H1 (cell line): Measurements from ENCODE around the gene RTP2. TPM values are rescaled to one million over a fixed set of nuclear protein-coding genes. Genes with fewer than 3 reads are reported as not detected.

Source experiments
- POU5F1 ChIP-seq: IDR thresholded peaks from 2 replicates; pipeline ENCODE4 v1.6.1; 2011; ENCODE audit warnings: low read depth, mild to moderate bottlenecking, low read length, moderate library complexity
- polyA plus RNA-seq, 7 experiments: library from polyadenylated mRNA; depleted of rRNA in 3 of 7; stranded (reverse) in 5 of 7; unstranded in 2 of 7; fragments of >200 nt in 5 of 7; fragments of 200-250 nt in 2 of 7; gene quantifications; 1 replicate in 5 of 7; 2 replicates in 1 of 7; 4 replicates in 1 of 7; pipeline versions ENCODE4 v1.2.1 to v1.2.3, GENCODE V29; 2011 to 2013; ENCODE audit warnings: missing spikeins in 2 of 7, mixed read lengths in 2 of 7
- total RNA-seq: library from RNA; stranded (reverse); fragmentation: NEBNext Ultra II Directional; extraction: Animal tissue kit (Norgen Biotek cat#: 25700); gene quantifications from 2 replicates; pipeline ENCODE4 v1.2.1, GENCODE V29; 2021
- TF ChIP-seq, protein P1 (sequence below): IDR thresholded peaks from 2 replicates; pipeline ENCODE4 v1.6.1; 2011; ENCODE audit warnings: low read depth, mild to moderate bottlenecking, low read length; ENCODE audit not compliant: insufficient read depth
- TF ChIP-seq, protein P2 (sequence below): fragments of 300-600 bp; sonication (generic); IDR thresholded peaks from 2 replicates; pipeline ENCODE4 v1.7.1; 2012; ENCODE audit warnings: low read length, moderate library complexity, mild to moderate bottlenecking, inconsistent platforms; ENCODE audit not compliant: insufficient replicate concordance

The RTP2 gene
- total and polyA plus RNA-seq, 2 of the 8 experiments (the other 6 are each of a cell fraction or from before 2014, with no cell fraction given) = not detected

DNA sequence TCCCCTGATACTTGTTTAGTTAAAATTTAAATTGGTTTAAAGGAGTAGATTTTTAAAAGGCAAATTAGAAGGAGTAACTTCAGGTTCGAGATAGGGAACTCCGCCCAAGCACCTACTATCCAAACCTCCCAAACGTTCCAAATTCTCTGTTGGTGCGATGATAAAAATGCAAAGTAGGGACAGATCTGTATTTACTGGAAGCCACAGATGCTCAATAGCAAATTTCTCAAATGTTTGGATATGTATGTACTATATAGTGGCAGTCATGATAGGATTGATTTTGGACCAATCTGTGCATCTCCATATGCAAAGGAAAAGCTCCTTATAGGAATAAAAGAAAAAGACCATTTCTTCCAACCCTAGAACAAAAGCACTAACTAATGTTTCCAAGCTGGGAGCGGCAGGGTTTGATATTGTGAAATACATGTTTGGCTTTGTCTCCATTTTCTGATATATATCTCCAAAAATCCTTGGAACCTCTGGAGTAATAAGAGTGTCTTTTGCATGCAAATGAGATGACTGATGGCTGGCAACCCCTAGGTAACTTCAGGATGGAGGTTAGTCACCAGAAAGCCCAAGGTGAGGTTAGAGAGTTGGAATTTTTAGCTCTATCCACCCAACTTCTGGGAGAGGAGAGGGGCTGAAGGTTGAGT is 15.6 kb downstream of the RTP2 start (continued):
- TF ChIP-seq, protein P1, sequence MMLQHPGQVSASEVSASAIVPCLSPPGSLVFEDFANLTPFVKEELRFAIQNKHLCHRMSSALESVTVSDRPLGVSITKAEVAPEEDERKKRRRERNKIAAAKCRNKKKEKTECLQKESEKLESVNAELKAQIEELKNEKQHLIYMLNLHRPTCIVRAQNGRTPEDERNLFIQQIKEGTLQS = no peak
- no peak for TF ChIP-seq POU5F1
- TF ChIP-seq, protein P2, sequence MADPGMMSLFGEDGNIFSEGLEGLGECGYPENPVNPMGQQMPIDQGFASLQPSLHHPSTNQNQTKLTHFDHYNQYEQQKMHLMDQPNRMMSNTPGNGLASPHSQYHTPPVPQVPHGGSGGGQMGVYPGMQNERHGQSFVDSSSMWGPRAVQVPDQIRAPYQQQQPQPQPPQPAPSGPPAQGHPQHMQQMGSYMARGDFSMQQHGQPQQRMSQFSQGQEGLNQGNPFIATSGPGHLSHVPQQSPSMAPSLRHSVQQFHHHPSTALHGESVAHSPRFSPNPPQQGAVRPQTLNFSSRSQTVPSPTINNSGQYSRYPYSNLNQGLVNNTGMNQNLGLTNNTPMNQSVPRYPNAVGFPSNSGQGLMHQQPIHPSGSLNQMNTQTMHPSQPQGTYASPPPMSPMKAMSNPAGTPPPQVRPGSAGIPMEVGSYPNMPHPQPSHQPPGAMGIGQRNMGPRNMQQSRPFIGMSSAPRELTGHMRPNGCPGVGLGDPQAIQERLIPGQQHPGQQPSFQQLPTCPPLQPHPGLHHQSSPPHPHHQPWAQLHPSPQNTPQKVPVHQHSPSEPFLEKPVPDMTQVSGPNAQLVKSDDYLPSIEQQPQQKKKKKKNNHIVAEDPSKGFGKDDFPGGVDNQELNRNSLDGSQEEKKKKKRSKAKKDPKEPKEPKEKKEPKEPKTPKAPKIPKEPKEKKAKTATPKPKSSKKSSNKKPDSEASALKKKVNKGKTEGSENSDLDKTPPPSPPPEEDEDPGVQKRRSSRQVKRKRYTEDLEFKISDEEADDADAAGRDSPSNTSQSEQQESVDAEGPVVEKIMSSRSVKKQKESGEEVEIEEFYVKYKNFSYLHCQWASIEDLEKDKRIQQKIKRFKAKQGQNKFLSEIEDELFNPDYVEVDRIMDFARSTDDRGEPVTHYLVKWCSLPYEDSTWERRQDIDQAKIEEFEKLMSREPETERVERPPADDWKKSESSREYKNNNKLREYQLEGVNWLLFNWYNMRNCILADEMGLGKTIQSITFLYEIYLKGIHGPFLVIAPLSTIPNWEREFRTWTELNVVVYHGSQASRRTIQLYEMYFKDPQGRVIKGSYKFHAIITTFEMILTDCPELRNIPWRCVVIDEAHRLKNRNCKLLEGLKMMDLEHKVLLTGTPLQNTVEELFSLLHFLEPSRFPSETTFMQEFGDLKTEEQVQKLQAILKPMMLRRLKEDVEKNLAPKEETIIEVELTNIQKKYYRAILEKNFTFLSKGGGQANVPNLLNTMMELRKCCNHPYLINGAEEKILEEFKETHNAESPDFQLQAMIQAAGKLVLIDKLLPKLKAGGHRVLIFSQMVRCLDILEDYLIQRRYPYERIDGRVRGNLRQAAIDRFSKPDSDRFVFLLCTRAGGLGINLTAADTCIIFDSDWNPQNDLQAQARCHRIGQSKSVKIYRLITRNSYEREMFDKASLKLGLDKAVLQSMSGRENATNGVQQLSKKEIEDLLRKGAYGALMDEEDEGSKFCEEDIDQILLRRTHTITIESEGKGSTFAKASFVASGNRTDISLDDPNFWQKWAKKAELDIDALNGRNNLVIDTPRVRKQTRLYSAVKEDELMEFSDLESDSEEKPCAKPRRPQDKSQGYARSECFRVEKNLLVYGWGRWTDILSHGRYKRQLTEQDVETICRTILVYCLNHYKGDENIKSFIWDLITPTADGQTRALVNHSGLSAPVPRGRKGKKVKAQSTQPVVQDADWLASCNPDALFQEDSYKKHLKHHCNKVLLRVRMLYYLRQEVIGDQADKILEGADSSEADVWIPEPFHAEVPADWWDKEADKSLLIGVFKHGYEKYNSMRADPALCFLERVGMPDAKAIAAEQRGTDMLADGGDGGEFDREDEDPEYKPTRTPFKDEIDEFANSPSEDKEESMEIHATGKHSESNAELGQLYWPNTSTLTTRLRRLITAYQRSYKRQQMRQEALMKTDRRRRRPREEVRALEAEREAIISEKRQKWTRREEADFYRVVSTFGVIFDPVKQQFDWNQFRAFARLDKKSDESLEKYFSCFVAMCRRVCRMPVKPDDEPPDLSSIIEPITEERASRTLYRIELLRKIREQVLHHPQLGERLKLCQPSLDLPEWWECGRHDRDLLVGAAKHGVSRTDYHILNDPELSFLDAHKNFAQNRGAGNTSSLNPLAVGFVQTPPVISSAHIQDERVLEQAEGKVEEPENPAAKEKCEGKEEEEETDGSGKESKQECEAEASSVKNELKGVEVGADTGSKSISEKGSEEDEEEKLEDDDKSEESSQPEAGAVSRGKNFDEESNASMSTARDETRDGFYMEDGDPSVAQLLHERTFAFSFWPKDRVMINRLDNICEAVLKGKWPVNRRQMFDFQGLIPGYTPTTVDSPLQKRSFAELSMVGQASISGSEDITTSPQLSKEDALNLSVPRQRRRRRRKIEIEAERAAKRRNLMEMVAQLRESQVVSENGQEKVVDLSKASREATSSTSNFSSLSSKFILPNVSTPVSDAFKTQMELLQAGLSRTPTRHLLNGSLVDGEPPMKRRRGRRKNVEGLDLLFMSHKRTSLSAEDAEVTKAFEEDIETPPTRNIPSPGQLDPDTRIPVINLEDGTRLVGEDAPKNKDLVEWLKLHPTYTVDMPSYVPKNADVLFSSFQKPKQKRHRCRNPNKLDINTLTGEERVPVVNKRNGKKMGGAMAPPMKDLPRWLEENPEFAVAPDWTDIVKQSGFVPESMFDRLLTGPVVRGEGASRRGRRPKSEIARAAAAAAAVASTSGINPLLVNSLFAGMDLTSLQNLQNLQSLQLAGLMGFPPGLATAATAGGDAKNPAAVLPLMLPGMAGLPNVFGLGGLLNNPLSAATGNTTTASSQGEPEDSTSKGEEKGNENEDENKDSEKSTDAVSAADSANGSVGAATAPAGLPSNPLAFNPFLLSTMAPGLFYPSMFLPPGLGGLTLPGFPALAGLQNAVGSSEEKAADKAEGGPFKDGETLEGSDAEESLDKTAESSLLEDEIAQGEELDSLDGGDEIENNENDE = no peak
- TF ChIP-seq, all 59 proteins: peak for 0
